GM12891 (cell line): ENCODE data around the gene SPATA9.

Experiments
- POLR2A ChIP-seq: IDR thresholded peaks from 2 replicates; pipeline ENCODE4 v1.6.1; 2011; ENCODE audit warnings: low read depth, low read length, control low read depth
- POLR2AphosphoS5 ChIP-seq: IDR thresholded peaks from 2 replicates; pipeline ENCODE4 v1.6.1; 2011; ENCODE audit warnings: low read depth, low read length, control low read depth
- SPI1 ChIP-seq: IDR thresholded peaks from 2 replicates; pipeline ENCODE4 v1.6.1; 2011; ENCODE audit warnings: low read depth, low read length, control low read depth

- TF ChIP-seq POLR2A (no peak), POLR2AphosphoS5 (no peak), SPI1 (no peak)
These were observed 48.7 kb downstream of the SPATA9 start for GRCh38 chr5:95634081-95634480.
